Measurements from ENCODE around the gene ACTN3.
"Not testable (repeated sequence)": the region's sequence is repeated elsewhere in the genome, so short reads cannot be mapped to it uniquely, and the experiment has no call there.

The ACTN3 gene

GRCh38 chr11:66546368-66546965, at the start of gene ACTN3:
ACTN3 (plus strand) TSS chr11:66546903; CDS start chr11:66546938, 35 bp downstream.
- DNase-seq (ENCODE audit: low spot score): no peak

GRCh38 chr11:66497206-66497605, 49.5 kb upstream of the ACTN3 start:
- no peak for DNase-seq (ENCODE audit: low spot score)

- no peak for DNase-seq (ENCODE audit: low spot score)
These were observed 48.2 kb upstream of the ACTN3 start for GRCh38 chr11:66498506-66498905.

GRCh38 chr11:66505276-66505816, 41.4 kb upstream of the ACTN3 start:
- DNase-seq (ENCODE audit: low spot score): no peak

GRCh38 chr11:66509131-66509561, 37.6 kb upstream of the ACTN3 start:
- DNase-seq (ENCODE audit: low spot score): no peak

- peak; percentile 69 for DNase-seq (ENCODE audit: low spot score)
These were observed 36.3 kb upstream of the ACTN3 start, which contains the start of gene BBS1 for GRCh38 chr11:66510271-66510989. BBS1 (plus strand) TSS chr11:66510635; CDS start chr11:66510660, 25 bp downstream.

GRCh38 chr11:66510990-66511339, 35.7 kb upstream of the ACTN3 start:
- no peak for DNase-seq (ENCODE audit: low spot score)

GRCh38 chr11:66523611-66524010, 23.1 kb upstream of the ACTN3 start:
- DNase-seq (ENCODE audit: low spot score): no peak

GRCh38 chr11:66524304-66525040, 22.2 kb upstream of the ACTN3 start:
- no peak for DNase-seq (ENCODE audit: low spot score)

- no peak for DNase-seq (ENCODE audit: low spot score)
These were observed 17.6 kb upstream of the ACTN3 start for GRCh38 chr11:66529069-66529468.

GRCh38 chr11:66529655-66530054, 17.0 kb upstream of the ACTN3 start:
- DNase-seq (ENCODE audit: low spot score): no peak

GRCh38 chr11:66530927-66531709, 15.6 kb upstream of the ACTN3 start:
- no peak for DNase-seq (ENCODE audit: low spot score)

GRCh38 chr11:66531841-66532240, 14.9 kb upstream of the ACTN3 start:
- no peak for DNase-seq (ENCODE audit: low spot score)

GRCh38 chr11:66532784-66533183, 13.9 kb upstream of the ACTN3 start:
- no peak for DNase-seq (ENCODE audit: low spot score)

- no peak for DNase-seq (ENCODE audit: low spot score)
These were observed 7.4 kb upstream of the ACTN3 start for GRCh38 chr11:66539170-66539869.

GRCh38 chr11:66539870-66540213, 6.9 kb upstream of the ACTN3 start:
- DNase-seq (ENCODE audit: low spot score): no peak

GRCh38 chr11:66540598-66540997, 6.1 kb upstream of the ACTN3 start:
- not testable (repeated sequence) for DNase-seq (ENCODE audit: low spot score)

GRCh38 chr11:66541892-66542291, 4.8 kb upstream of the ACTN3 start:
- no peak for DNase-seq (ENCODE audit: low spot score)

GRCh38 chr11:66542362-66542761, 4.3 kb upstream of the ACTN3 start:
- DNase-seq (ENCODE audit: low spot score): no peak

- no peak for DNase-seq (ENCODE audit: low spot score)
These were observed 3.2 kb upstream of the ACTN3 start for GRCh38 chr11:66543263-66544107.

All from SW480 (cell line).